ENCODE data around the gene MARVELD3. TPM values are rescaled to one million over a fixed set of nuclear protein-coding genes. Genes with fewer than 3 reads are reported as not detected.

The MARVELD3 gene
- total RNA-seq, 1 donor from 2014 or later: not detected

DNA sequence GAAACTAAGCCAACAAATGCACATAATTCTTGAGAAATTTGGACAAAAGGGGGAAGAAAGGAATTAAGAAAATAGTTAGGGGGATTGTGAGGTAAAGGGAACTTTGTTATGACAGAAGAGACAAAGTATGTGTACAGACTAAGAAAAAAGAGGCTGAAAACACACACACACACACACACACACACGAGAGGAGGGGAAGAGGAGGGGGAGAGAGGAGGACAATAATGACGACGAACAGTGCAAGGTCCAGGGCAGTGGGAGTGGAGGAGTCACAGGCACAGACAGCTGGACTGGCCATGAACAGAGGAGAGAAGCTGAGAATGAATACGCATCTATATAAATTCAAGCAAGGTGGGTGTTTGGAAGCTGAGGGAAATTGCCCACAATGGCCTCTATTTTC lies 44.6 kb downstream of the MARVELD3 start:
- peaks cover 37 to 86% of the 10 kb centered on the region in 2 donors for H3K36me3 ChIP-seq
- no peaks in the 10 kb centered on the region for H3K9me3 ChIP-seq
- no peak overlapping the region for H3K4me3 ChIP-seq
- no peak overlapping the region for H3K27ac ChIP-seq
- no peak for DNase-seq (ENCODE audit: low spot score in 2 of 2)
- intact Hi-C loops (cut with DNase I): no loop called here
- TF ChIP-seq, protein P1, sequence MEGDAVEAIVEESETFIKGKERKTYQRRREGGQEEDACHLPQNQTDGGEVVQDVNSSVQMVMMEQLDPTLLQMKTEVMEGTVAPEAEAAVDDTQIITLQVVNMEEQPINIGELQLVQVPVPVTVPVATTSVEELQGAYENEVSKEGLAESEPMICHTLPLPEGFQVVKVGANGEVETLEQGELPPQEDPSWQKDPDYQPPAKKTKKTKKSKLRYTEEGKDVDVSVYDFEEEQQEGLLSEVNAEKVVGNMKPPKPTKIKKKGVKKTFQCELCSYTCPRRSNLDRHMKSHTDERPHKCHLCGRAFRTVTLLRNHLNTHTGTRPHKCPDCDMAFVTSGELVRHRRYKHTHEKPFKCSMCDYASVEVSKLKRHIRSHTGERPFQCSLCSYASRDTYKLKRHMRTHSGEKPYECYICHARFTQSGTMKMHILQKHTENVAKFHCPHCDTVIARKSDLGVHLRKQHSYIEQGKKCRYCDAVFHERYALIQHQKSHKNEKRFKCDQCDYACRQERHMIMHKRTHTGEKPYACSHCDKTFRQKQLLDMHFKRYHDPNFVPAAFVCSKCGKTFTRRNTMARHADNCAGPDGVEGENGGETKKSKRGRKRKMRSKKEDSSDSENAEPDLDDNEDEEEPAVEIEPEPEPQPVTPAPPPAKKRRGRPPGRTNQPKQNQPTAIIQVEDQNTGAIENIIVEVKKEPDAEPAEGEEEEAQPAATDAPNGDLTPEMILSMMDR (IDR thresholded peaks at IDR 0.05): no peak
- H3K27me3 ChIP-seq: no peaks in the 10 kb centered on the region
- no peaks in the 10 kb centered on the region for H3K4me1 ChIP-seq

- no peaks in the 10 kb centered on the region for H3K4me1 ChIP-seq
- TF ChIP-seq, protein P1 (IDR thresholded peaks at IDR 0.05): no peak
- no peak for DNase-seq (ENCODE audit: low spot score in 2 of 2)
- H3K9me3 ChIP-seq: no peaks in the 10 kb centered on the region
- H3K27ac ChIP-seq: no peak overlapping the region
- no peaks in the 10 kb centered on the region for H3K27me3 ChIP-seq
- no peak overlapping the region for H3K4me3 ChIP-seq
- peaks cover 34 to 86% of the 10 kb centered on the region in 2 donors for H3K36me3 ChIP-seq
- intact Hi-C loops (cut with DNase I): no loop called here
Measured at GRCh38 chr16:71671165-71671564, 45.2 kb downstream of the MARVELD3 start.

DNA sequence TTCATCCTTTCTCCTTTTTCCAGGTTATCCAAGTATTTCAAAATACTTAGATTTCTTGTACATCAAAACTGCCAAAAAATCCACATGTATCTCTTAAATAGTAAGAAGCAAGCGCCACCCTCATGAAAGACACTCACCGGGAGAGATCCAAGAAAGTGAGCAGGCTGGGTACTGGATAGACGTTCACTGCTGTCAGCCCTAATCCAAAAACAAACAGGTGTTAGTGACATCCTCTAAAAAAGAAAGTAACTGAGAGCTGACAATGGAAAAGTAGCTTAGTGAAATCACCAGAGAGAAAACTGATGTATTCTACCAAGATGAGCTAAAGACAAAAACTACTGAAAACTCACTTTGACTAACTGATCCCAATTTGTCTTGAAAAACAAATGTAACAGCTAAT lies 46.1 kb downstream of the MARVELD3 start:
- DNase-seq (ENCODE audit: low spot score in 2 of 2): no peak
- TF ChIP-seq, protein P1 (IDR thresholded peaks at IDR 0.05): no peak
- Histone ChIP-seq H3K36me3 (peaks cover 27 to 86% of the 10 kb centered on the region in 2 donors), H3K27me3 (no peaks in the 10 kb centered on the region), H3K9me3 (no peaks in the 10 kb centered on the region), H3K4me3 (no peak overlapping the region), H3K27ac (no peak overlapping the region), H3K4me1 (no peaks in the 10 kb centered on the region)
- intact Hi-C loops (cut with DNase I): no loop called here

GRCh38 chr16:71672803-71673581 lies 47.0 kb downstream of the MARVELD3 start:
- H3K36me3 ChIP-seq: peaks cover 29 to 84% of the 10 kb centered on the region in 2 donors
- no peak for DNase-seq (ENCODE audit: low spot score in 2 of 2)
- TF ChIP-seq, protein P1 (IDR thresholded peaks at IDR 0.05): no peak
- H3K27me3 ChIP-seq: no peaks in the 10 kb centered on the region
- intact Hi-C loops (cut with DNase I): no loop called here
- no peak overlapping the region for H3K27ac ChIP-seq
- H3K4me3 ChIP-seq: no peak overlapping the region
- H3K4me1 ChIP-seq: no peaks in the 10 kb centered on the region
- H3K9me3 ChIP-seq: no peaks in the 10 kb centered on the region

GRCh38 chr16:71673582-71673973 lies 47.6 kb downstream of the MARVELD3 start:
- peaks cover 31 to 85% of the 10 kb centered on the region in 2 donors for H3K36me3 ChIP-seq
- H3K27ac ChIP-seq: no peak overlapping the region
- no peaks in the 10 kb centered on the region for H3K9me3 ChIP-seq
- TF ChIP-seq, protein P1 (IDR thresholded peaks at IDR 0.05): no peak
- DNase-seq (ENCODE audit: low spot score in 2 of 2): no peak
- H3K27me3 ChIP-seq: no peaks in the 10 kb centered on the region
- intact Hi-C loops (cut with DNase I): no loop called here
- no peak overlapping the region for H3K4me3 ChIP-seq
- no peaks in the 10 kb centered on the region for H3K4me1 ChIP-seq
